HCT116 (cell line): ENCODE results near the gene GLI3.

Experiments used
- CEBPB ChIP-seq: IDR thresholded peaks from 2 replicates; pipeline ENCODE4 v1.6.1; 2012; ENCODE audit warnings: low read depth
- CTCF ChIP-seq, 3 experiments: fragments of 200-600 bp in 1 of 3; sonication (generic) in 1 of 3; IDR thresholded peaks in 2 of 3; conservative IDR thresholded peaks in 1 of 3; 2 replicates each; pipeline ENCODE4 v1.5.1; 2012 to 2017; ENCODE audit warnings: low read depth in 2 of 3, low read length in 2 of 3, antibody characterized with exemption in 1 of 3, borderline replicate concordance in 1 of 3, control low read depth in 1 of 3, mild to moderate bottlenecking in 1 of 3, mixed read lengths in 1 of 3, mixed run types in 1 of 3, moderate library complexity in 1 of 3; ENCODE audit not compliant: insufficient read depth in 1 of 3
- EGR1 ChIP-seq: IDR thresholded peaks from 2 replicates; pipeline ENCODE4 v1.6.1; 2012; ENCODE audit warnings: low read depth
- EZH2 ChIP-seq: fragments of 200-600 bp; sonication (generic); IDR thresholded peaks from 2 replicates; pipeline ENCODE4 v1.6.1; 2017; ENCODE audit warnings: antibody characterized with exemption, mixed run types
- EZH2phosphoT487 ChIP-seq: fragments of 200-600 bp; IDR thresholded peaks from 2 replicates; pipeline ENCODE4 v1.6.1; 2018; ENCODE audit warnings: antibody characterized with exemption, borderline replicate concordance
- JUND ChIP-seq: IDR thresholded peaks from 2 replicates; pipeline ENCODE4 v1.6.1; 2012
- POLR2A ChIP-seq: IDR thresholded peaks from 2 replicates; pipeline ENCODE4 v1.7.0; 2011; ENCODE audit warnings: borderline replicate concordance; ENCODE audit not compliant: insufficient read depth, insufficient read length; ENCODE audit errors: extremely low read depth
- RAD21 ChIP-seq: IDR thresholded peaks from 2 replicates; pipeline ENCODE4 v1.6.1; 2012; ENCODE audit warnings: low read depth, mild to moderate bottlenecking
- REST ChIP-seq: IDR thresholded peaks from 2 replicates; pipeline ENCODE4 v1.6.1; 2012; ENCODE audit warnings: low read depth
- SIN3A ChIP-seq: IDR thresholded peaks from 2 replicates; pipeline ENCODE4 v1.6.1; 2012; ENCODE audit warnings: low read depth
- SP1 ChIP-seq: IDR thresholded peaks from 2 replicates; pipeline ENCODE4 v1.6.1; 2012; ENCODE audit warnings: low read depth
- YY1 ChIP-seq: IDR thresholded peaks from 2 replicates; pipeline ENCODE4 v1.6.1; 2011; ENCODE audit warnings: low read length, low read depth, moderate library complexity, mild to moderate bottlenecking; ENCODE audit not compliant: insufficient replicate concordance; ENCODE audit errors: extremely low read depth

GRCh38 chr7:41943094-41943577 lies 293.9 kb downstream of the GLI3 start:
- TF ChIP-seq RAD21: peak; percentile 87
- no peak for TF ChIP-seq POLR2A
- no peak for TF ChIP-seq REST
- peak; percentile 75 to 94 (median 94) for TF ChIP-seq CTCF (IDR thresholded peaks at IDR 0.05 in 2 of 3, conservative IDR thresholded peaks at IDR 0.05 in 1 of 3; ENCODE audit: borderline replicate concordance in 1 of 3, insufficient read depth in 1 of 3, low read depth in 2 of 3, low read length in 2 of 3)
- no peak for TF ChIP-seq JUND
- no peak for TF ChIP-seq YY1
- no peak for TF ChIP-seq EZH2phosphoT487
- no peak for TF ChIP-seq EGR1
- no peak for TF ChIP-seq SP1
- no peak for TF ChIP-seq CEBPB
- TF ChIP-seq EZH2: no peak
- no peak for TF ChIP-seq SIN3A
